Activated T-cell treated with anti-CD3 and anti-CD28 coated beads for 24 hours (primary cell): ENCODE measurements around the gene PCBP4.
"Not testable (repeated sequence)": the region's sequence is repeated elsewhere in the genome, so short reads cannot be mapped to it uniquely, and the experiment has no call there.

Experiments
- DNase-seq: peaks from one replicate; pipeline ENCODE4 v3.0.0-alpha.2; 2020; ENCODE audit warnings: low read depth

Gene PCBP4

DNA sequence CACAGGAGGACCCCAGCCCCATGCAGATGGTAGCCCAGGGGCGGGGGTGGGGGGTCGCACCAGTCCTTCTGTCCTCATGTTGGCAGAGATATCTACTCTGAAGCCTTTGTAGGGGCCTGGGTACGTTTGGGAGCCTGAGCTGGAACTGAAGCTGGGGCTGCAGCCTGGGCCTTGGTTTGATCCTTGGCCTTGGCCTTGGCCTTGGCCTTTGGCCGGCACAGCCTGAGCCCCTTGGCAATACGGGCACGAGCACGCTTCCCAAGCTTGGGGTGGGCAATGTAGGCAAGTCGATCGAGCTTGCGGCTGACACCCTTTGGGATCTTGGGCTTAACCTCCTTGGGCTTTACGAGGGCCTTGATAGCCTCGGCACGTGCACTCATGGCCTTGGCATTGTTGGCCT is 26.4 kb upstream of the PCBP4 start:
- not testable (repeated sequence) for DNase-seq

DNA sequence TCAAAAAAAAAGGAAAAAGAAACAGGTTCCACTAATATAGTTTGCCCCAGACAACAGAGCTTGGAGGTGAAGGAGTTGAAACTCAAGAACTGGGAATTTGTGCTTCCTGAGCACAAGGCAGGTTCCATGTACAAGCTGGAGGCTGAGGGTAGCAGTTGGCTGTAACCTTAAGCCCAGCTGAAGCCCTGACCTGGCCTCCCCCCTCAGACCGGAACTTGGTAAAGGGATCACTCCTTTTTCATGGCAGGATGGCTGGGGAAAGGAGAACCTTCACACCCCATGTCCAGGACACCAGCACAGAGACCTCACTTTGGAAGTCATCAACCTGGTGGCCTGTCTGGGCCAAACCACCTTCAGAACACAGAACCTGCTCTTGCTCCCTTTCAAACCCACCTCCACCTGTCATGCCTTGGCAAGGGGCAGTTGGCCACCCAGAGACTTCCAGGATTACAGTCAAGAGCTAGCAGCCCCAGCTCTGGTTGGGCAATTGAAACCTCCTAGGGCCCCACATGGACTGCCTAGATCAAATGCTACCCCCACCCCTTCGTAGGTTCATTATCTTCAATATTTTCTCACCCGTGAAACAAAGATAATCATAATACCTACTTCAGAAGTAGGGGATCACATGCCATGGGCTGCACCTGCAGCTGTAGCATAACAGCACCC is 24.9 kb upstream of the PCBP4 start:
- no peak for DNase-seq

DNA sequence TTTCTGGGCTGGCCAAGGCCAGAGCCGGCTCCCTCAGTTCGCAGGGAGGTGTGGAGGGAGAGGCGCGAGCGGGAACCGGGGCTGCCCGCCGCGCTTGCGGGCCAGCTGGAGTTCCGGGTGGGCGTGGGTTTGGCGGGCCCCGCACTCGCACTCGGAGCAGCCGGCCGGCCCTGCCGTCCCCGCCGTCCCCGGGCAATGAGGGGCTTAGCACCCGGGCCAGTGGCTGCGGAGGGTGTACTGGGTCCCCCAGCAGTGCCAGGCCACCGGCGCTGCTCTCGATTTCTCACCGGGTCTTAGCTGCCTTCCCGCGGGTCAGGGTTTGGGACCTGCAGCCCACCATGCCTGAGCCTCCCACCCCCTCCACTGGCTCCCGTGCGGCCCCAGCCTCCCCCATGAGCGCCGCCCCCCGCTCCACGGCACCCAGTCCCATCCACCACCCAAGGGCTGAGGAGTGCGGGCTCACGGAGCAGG is 23.3 kb upstream of the PCBP4 start:
- not testable (repeated sequence) for DNase-seq

DNA sequence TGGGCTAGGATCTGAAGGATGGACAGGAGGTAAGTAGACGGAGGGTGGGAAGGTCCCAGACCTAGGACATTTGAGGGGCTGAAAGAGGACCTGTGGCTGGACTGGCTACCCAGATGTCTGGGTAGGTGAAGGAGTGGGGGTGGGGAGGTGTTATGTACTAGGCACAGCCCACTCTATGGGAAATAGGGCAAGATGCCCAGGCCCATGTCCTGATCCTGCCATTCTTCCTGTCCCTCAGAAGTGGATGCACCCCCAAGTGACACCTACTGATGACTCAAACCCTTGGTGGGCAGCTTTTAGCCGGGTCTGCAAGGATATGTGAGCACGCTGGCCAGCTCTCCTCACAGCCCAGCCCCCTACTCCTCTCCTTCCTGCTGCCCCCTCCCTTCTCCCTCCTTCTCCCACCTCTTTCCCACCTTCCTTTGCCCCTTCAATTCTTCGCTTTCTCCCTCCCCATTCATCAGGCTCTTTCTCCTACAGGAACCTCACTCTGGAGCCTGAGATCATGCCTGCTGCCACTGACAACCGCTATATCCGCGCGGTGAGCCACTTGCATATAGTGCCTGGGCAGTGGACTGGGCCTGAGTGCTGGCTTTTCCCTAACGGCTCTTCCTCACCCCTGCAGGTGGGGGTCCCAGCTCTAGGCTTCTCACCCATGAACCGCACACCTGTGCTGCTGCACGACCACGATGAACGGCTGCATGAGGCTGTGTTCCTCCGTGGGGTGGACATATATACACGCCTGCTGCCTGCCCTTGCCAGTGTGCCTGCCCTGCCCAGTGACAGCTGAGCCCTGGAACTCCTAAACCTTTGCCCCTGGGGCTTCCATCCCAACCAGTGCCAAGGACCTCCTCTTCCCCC is 21.3 kb upstream of the PCBP4 start:
- DNase-seq: no peak

DNA sequence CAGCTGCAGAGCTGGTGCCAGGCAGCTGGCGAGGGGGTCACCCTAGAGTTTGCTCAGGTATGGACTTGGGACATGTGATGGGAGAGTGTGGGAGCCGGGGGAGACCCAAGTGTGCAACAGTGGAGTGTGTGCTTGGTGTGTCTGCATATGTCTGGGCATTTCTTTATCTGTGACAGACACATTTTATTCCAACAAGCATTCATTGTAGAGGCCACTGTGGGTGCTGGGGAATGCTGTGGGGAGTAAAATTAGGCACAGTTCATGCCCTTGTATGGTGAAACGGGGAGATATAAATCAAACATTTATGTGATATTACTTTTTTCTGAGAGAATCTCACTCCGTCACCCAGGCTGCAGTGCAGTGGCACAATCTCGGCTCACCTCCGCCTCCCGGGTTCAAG is 20.3 kb upstream of the PCBP4 start:
- DNase-seq: no peak

DNA sequence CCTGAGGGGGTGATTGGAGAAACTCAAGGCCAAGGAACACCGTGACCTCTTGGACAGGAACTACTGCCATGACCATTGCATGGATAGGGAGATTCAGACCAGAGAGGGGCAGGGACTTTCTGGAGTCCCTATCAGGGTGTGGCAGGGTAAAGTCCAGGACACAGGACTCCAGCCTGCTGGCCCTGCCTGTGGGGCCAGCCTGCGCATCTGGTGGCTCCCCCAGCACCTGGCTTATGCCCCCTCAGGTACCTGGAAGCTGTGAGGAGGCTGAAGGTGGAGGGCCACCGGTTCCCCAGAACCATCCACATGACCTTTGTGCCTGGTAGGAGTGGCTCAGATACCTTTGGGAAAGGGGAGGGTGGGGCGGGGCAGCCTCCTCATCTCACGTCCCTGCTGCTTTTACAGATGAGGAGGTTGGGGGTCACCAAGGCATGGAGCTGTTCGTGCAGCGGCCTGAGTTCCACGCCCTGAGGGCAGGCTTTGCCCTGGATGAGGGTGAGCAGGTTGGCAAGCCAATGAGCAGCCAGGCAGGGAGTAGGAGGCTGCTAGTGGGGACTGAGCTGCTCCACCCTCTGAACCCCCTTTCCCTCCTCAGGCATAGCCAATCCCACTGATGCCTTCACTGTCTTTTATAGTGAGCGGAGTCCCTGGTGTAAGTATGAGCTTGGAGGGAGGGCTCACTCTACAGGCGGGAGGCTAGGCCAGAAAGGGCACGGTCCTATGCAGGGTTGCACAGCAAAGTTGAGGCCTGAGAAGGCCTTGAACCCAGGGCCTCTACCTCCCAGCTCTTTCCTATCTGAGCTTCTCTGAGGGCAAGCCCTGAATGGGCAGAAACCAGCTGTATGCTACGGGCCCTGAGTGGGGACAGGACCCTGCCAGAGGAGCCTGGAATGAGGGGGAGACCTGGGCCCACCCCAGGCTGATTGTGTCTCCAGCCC is 19.0 kb upstream of the PCBP4 start:
- no peak for DNase-seq

DNA sequence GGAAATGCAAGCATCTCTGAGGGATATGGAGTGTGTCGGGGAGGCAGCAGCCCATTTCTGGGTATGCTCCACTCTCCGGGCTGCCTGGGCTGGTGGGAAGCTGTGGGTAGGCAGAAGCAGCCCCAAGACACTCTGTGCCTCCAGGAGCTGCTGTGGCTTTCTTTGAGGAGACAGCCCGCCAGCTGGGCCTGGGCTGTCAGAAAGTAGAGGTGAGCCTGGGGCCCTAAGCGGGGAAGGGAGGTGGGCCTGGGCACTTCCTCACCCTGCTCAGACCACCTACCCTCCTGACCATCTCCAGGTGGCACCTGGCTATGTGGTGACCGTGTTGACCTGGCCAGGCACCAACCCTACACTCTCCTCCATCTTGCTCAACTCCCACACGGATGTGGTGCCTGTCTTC is 17.8 kb upstream of the PCBP4 start:
- no peak for DNase-seq

DNA sequence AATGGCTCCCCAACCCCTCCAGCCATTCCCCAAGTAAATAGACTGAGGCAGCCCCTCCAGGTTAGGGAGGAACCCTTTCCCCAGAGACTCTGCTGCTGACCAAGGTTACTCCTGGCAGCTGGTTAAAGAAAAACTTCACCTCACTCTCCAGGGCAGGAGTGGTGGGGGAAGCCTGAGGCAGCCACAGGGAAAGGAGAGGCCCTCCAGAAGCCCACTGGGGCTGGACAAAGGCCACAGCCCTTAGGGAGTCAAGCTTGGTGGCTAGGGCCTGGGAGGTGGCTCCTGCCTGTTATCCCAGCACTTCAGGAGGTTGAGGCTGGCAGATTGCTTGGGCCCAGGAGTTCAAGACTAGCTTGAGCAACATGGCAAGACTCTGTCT is 17.0 kb upstream of the PCBP4 start:
- no peak for DNase-seq

DNA sequence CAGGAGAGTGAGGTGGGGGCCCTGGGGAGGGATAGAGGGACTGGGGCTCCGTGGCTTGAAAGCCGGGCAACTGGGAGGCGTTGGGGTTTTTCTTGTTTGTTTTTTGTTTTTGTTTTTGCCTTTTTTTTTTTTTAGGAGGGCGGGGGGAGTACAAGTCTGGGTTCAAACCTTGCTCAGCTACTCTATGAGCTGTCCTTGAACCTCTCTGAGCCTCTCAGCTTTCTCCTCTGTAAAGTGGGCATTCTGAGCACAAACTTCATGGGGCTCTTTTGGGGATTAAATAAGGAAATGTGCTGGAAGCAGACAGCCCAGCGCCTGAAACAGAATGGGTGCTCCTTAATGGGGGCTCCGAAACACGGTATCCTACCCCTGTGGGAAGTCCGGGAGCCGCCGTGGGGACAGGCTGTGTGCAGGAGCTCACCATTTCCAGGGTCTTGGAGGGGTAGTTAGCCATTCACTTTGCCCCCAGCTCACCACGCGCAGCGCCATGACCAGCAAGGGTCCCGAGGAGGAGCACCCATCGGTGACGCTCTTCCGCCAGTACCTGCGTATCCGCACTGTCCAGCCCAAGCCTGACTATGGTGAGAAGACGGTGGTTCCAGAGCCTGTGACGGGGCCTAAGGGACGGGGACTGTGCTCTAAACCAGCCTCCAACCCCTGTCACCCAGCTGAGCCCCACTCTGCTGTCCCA is 16.5 kb upstream of the PCBP4 start:
- no peak for DNase-seq

DNA sequence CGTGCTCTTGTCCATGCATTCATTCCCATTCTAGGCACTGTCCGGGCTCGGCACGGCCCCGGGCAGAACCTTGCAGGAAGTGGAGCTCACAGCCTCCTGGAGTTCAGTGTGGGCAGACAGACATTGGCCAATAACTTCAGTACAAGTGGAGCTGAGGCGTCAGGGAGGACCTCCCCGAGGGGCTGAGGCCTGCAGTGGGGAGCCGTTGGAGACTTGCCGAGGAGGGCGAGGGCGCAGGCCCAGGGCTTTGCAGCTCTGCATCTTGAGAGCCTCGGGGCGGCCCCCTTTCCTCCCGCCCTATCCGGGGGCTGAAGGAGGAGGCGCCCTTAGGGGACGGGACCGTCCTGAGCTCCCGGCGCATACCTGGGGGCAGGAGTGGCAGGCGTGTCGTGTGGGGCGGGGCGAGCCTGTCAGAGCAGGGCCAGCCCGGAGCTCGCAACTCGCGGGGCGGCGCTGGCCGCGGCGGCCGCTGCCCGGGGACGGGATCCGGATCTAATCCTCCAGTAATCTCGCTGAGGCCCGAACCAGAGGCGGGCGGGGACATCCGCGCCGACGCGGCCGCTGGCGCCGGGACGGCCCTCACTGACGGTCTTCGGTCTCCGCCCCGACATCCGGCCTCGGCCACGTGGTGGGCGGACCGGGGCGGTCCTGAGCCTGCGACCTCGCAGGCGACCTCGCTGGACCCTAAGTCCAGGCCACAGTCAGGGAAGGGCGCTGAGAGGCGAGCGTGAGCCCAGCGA is 15.8 kb upstream of the PCBP4 start, which contains the start of gene ACY1:
Gene ACY1, plus strand, starts transcription at position 698 of the 740 bp plus-strand sequence. CDS start 530 bp downstream, outside the sequence.
- peak; percentile 73 for DNase-seq

DNA sequence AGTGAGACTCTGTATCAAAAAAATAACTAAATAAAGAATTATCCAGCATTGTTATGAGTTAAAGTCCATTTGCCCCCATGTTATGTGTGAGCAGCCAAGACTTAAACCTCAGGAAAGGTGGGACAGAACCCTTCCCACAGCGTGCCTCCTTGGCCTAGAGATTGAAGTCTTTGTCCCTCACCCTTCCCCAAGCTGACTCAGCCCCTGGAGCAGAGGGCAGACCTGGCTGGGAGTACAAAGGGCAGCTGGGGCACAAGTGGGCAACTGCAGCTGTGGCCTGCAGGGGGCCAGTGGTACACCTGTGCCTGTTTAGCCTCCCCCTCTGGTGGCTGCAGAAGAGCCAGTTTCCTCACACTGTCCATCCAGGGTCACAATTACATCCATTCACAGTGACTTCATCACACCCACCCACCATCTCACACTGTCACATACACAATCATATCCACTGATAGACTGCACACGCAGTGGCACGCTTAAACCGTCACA is 15.1 kb upstream of the PCBP4 start:
- DNase-seq: no peak

DNA sequence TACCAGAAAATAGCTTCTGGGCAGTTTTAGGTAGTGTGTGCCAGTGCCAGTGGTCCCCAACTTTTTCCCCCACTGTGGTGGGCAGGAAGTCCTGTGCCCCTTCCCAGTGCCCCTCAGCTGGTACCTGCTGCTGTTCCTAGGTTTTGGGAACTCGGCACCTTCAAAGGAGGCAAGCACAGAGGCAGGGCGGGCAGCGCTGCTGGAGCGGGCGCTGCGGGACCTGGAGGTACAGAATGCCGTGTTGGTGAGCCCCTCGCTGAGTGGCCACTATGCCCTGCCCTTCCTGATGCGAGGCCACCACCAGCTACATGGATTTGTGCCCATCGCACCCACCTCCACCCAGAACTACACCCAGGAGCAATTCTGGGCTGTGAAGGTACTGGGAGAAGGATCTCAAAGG is 13.0 kb upstream of the PCBP4 start:
- DNase-seq: no peak

DNA sequence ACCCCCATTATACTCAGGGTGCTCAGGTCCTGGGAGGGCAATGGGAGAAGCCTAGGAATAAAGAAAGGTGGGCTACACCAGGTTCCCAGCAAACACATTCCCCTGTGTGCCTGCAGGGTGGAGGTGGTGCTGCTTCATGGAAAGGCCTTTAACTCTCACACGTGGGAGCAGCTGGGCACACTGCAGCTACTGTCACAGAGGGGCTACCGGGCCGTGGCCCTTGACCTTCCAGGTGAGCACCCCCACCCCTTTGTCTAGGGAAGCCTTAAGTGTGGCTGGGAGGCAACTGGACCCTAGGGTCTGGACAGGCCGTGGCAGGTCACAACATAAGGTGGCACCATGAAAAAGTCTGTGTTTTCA is 10.9 kb upstream of the PCBP4 start:
- DNase-seq: no peak

DNA sequence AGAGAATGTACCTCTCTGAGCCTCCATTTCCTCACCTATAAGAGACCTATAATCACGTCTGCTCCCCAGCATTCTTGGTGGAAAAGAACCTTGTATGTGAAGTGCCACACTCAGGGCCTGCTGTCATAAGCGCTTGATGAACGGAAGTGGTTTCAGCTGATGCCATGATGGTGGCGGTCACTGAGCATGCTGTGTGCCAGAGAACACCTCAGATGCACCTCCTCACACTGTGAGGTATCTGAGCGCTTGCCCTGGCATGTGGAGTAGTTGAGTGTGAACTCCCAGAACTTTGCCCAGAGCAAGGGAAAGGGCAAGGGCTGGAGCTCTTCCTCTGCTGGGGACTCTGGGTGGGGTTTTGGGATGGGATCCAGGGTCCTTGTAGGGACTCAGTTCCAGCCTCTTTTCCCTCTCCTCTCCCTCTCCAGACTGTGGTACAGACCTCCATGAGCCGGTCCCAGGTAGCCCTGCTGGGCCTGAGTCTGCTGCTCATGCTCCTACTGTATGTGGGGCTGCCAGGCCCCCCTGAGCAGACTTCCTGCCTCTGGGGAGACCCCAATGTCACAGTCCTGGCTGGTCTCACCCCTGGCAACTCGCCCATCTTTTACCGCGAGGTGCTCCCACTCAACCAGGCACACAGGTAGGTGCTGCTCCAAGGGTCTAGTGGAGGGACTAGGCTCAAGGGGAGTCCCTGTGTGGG is 10.3 kb upstream of the PCBP4 start:
- DNase-seq: no peak

DNA sequence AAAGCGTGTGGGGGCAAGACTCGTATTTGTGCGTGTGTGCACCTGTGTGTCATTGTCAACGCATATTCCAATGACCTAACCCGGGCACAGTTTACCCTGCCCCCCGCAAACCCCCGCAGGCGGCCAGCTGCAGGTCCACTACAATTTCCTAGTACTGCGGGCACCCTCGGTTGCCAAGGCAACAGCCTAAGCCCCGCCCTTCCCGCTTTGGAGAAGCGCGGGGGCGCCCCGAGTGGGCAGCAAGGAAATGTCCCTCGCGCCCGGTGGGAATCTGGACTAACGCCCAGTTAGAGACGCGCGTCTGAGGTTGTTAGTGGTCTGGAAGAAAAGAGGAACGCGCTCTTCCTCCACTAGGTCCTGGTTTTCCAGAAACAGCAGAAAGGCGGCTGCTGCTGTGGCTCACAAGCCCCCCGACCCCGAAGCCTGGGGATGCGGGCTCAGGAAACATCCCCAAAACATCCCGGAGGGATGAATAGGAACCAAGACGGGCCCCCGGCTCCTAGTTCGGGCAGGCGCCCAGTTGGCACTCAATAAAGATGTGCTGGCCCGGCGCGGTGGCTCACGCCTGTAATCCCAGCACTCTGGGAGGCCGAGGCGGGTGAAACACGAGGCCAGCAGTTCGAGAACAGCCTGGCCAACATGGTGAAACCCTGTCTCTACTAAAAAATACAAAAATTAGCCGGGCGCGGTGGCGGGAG is 8.7 kb upstream of the PCBP4 start:
- DNase-seq: no peak

DNA sequence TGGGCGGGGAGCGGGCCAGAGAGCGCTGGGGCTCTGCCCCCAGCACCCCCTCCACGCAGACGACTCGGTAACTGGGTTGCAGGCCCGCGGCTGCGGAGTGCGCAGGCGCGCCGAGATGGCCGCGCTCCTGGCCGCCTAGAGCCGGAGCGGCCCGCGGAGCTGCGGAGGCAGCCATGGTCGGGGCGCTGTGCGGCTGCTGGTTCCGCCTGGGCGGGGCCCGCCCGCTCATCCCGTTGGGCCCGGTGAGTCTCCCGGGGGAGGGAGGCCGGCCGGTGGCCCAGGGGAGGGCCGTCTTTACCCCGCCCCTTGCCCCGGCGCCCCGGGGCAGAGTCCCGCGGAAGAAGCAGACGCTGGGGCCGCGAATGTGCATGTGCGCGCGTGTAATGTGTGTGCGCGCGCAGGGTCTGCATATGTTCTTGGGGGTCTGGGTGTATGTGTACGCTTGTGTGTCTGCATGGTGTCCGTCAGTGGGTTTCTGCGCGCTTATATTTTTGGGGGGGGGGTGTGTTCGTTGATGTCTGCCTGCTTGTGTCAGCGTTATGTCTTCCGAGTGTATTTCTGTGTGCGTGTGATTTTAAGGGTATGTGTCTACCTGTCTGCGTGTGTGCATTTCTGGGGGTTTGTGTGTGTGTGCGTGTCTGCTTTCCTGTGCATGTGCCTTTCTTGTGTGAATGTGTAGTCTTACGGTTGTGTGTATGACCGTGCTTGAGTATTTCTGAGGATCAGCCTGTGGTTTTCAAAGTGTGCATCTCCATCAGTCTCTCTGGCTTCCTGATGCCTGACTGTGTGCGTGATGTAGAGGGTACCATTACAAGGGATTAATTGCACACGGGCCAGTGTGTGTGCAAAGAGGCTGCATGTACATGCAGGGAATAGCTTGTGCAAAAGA is 8.0 kb upstream of the PCBP4 start, which contains the start of gene ABHD14A:
Gene ABHD14A, plus strand, starts transcription at position 102 of the 889 bp plus-strand sequence. Its CDS starts 72 bp downstream, at position 174.
- peak; percentile 54 for DNase-seq

DNA sequence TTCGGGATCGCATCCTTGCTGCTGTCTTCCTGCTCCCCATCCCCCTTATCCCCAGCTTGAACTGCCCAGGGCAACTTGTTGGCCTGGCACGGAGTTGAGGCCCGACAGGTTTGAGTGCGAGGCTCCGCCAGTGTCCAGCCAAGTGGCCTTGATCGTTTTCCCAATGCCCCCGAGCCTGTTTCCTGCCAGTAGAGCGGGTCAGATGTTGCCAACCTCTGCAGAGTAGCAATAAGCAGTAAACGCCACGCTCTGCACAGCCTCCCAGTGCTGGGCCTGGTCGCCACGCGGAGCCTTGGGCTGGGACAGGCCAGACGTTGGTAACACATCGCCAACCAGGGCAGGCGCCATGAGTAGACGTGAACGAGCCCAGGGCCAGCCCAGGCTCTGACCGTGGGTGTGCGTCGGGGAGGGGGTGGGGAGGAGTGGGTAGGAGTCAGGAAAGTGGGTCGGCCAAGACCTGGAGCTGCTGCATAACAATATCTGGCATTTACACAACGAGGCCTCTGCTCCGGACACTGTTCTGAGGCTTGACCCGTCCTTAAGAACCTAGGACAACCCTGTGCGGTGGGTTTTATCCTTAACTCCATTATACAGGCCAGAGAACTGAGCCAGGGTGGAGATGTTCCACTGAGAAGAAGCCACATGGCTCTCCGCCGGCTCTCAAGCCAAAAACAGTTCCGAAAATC is 7.2 kb upstream of the PCBP4 start:
- DNase-seq: no peak

DNA sequence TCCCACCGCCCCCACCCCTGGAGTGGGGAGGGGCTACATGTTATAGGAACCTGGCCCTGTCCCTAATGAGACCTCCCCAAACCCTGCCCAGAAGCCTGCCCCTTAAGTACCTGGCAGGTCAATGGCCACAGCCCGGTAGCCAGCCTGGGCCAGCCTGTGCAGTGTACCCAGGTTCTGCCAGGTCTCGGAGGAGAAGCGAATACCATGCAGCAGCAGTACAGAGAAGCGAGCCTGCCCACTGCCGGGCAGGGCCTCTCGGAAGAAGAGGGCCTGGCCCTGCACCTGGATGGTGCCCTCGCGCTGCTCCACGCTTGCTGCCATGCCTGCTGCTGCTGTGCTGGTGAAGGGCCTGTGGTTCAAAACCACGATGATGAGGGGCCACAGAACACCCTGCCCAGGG is 4.1 kb upstream of the PCBP4 start:
- DNase-seq: no peak
